SJSA1 (cell line): ENCODE measurements around the gene SPTB. TPM values are rescaled to one million over a fixed set of nuclear protein-coding genes. Genes with fewer than 3 reads are reported as not detected.

ENCODE experiments used
- DNase-seq, 2 experiments: peaks; one replicate each; pipeline ENCODE4 v3.0.0-alpha.2; 2015 to 2020; ENCODE audit warnings: low spot score in 2 of 2, low read depth in 1 of 2
- H3K27ac ChIP-seq: fragments of 250-450 bp; sonication (Bioruptor Pico); 2 replicates; pipeline ENCODE4 v1.5.1; 2020; ENCODE audit warnings: mild to moderate bottlenecking, moderate library complexity
- H3K27me3 ChIP-seq: fragments of 250-450 bp; sonication (Bioruptor Pico); replicated peaks from 2 replicates; pipeline ENCODE4 v1.5.1; 2020; ENCODE audit warnings: mild to moderate bottlenecking, moderate library complexity
- H3K36me3 ChIP-seq: fragments of 250-450 bp; sonication (Bioruptor Pico); 2 replicates; pipeline ENCODE4 v1.5.1; 2020; ENCODE audit warnings: mild to moderate bottlenecking
- H3K4me1 ChIP-seq: fragments of 250-450 bp; sonication (Bioruptor Pico); replicated peaks from 2 replicates; pipeline ENCODE4 v1.6.1; 2021; ENCODE audit warnings: mild to moderate bottlenecking
- H3K4me3 ChIP-seq: fragments of 250-450 bp; sonication (Bioruptor Pico); 2 replicates; pipeline ENCODE4 v1.5.1; 2020; ENCODE audit warnings: mild to moderate bottlenecking
- H3K9me3 ChIP-seq: fragments of 250-450 bp; sonication (Bioruptor Pico); replicated peaks from 2 replicates; pipeline ENCODE4 v1.5.1; 2020; ENCODE audit warnings: mild to moderate bottlenecking
- total RNA-seq: library from RNA; depleted of rRNA; stranded (reverse); fragments of >200 nt; shearing (Covaris generic); gene quantifications from 2 replicates; pipeline ENCODE4 v1.2.3, GENCODE V29; 2014

The SPTB gene
- total RNA-seq, 1 experiment from 2014 or later = 1.1 TPM

DNA sequence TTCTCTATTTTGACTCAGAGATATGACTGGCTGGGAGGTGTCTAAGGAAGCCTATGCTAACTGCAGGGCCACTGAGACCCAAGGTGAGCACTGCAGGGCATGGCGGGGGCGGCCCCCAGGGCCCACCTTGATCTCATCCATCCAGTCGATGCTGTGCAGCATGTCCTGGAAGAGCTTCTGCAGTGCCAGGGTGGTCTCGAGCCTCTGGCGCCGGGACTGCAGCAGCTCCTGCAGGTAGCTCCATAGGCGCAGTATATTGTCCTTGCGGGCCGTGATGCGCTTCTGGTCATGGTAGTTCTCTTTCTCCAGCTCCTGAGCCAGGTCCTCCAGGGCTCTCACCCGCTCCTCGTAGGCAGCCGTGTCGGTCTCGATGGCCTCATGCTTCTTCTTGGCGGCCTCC lies 84.5 kb downstream of the SPTB start:
- no peaks in the 10 kb centered on the region for H3K9me3 ChIP-seq
- DNase-seq = no peak
- H3K36me3 ChIP-seq = no peaks in the 10 kb centered on the region
- H3K4me3 ChIP-seq = no peak overlapping the region
- H3K4me1 ChIP-seq = peaks cover 30% of the 10 kb centered on the region
- H3K27me3 ChIP-seq = no peaks in the 10 kb centered on the region
- H3K27ac ChIP-seq = no peak overlapping the region

DNA sequence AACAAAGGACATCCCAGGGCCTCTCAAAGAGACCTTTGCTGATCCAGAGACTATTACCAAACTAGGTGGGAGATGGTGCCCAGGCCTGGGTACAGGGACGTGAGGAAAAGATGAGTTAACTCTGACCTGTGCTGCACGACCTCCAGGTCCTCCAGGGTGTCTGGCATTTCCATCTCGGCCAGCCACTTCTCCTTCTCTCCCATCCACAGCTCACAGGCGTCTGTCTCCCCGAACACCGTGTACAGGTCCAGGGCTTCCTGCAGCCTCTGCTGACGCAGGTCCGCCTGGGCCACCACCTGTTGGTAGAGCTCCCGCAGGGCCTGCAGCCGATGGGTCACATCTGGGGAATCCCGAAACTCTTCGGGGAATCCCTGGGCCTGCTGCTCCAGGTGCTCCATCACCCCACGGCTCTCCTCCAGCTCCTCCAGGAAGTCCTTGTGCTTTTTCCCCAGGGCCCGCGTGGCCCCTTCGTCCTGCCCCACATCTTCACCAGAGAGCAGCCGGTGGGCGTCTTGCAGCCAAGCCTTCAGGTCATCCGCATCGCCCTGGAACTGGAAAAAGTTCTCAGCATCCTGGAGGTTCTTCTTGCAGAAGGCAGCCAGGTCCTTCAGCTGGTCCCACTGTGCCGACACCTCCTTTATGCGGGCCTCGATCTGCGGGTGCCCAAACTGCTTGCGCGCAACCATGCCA lies 86.7 kb downstream of the SPTB start:
- no peaks in the 10 kb centered on the region for H3K9me3 ChIP-seq
- H3K27me3 ChIP-seq = no peaks in the 10 kb centered on the region
- peaks cover 38% of the 10 kb centered on the region for H3K4me1 ChIP-seq
- no peak overlapping the region for H3K27ac ChIP-seq
- DNase-seq = no peak
- H3K4me3 ChIP-seq = no peak overlapping the region
- H3K36me3 ChIP-seq = no peaks in the 10 kb centered on the region

DNA sequence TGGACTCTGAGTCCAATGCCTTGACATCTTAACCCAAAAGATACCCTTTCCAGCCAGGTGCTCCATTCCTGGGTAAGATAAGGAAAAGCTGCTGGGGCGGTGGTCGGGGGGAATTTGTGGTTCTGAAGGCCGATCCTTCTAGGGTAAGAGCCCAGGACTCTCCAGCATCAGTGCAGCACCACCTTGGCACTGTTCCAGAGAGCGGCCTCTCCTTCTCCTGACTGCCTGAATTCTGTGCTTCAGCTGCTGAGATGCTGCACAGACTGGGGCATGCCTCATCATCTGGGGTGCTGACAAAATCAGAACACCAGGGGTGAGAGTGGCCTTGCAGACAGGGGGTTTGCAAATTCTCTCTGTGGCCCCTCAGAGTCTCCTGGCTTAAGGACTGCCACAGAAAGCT lies 87.5 kb downstream of the SPTB start:
- Histone ChIP-seq H3K9me3 (no peaks in the 10 kb centered on the region), H3K4me3 (no peak overlapping the region), H3K27me3 (no peaks in the 10 kb centered on the region), H3K27ac (0 out of 2 replicates have a peak overlapping the region, but pooled peaks have one; percentile 16), H3K36me3 (no peaks in the 10 kb centered on the region), H3K4me1 (peaks cover 38% of the 10 kb centered on the region)
- no peak for DNase-seq

DNA sequence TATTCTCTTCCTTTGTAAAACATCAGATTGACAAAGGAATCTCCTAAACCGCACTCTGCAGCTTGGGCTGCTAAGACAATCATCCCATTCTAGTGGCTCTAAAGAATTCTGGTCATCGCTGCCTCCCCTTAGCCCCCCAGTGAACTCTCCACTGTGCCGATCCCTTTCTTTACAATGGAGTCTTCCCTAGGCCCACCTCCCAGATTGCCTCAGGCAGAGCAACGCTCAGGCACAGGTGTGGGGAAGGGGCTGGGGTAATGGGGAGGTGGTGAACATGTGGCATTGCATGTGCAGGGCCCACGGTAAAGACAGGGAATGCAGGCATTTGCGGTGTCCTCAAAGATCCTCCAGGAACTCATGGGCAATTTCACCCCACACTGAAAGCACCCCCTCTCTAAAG lies 89.2 kb downstream of the SPTB start:
- Histone ChIP-seq H3K27ac (peak overlapping the region; percentile 49; the same call in 1 of the 2 replicates), H3K9me3 (no peaks in the 10 kb centered on the region), H3K36me3 (no peaks in the 10 kb centered on the region), H3K4me3 (no peak overlapping the region), H3K27me3 (no peaks in the 10 kb centered on the region), H3K4me1 (peaks cover 38% of the 10 kb centered on the region)
- DNase-seq = no peak

DNA sequence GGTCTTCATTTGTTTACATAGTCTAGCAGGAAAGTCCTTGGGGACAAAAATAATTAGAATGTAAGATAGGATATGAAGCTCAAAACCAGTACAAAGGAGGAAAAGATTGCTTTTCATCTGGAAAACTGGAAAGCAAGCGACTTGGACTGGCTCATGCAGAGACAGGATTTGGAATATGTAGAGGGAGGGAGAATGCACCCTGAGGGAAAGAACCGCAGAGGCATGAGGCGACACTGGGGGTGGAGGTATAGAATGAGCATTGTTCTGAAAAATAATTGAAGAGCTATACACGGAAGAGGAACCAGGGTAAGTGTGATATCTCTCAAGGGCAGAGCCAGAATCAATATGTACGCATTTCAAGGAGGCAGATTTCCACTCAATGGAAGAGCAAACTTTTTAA lies 90.0 kb downstream of the SPTB start:
- no peak overlapping the region for H3K27ac ChIP-seq

DNA sequence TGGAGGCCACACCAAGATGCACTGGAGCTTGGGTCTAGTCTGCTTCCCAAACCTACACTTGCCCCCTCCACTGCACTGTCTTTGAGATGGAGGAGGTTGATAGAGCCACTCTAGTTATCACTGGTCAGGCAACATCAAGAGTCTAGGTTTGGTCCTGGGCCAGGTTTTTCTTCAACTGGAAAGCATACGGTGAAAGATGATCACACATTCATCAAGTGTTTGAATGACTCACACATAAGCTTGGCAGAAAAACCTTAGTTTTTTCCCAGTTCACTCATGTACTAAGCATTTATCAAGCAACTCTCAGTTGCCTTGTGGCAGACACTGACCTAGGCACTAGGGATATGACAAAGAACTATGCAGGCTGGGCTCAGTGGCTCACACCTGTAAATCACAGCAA lies 91.0 kb downstream of the SPTB start:
- Histone ChIP-seq H3K4me1 (peaks cover 38% of the 10 kb centered on the region), H3K9me3 (no peaks in the 10 kb centered on the region), H3K4me3 (no peak overlapping the region), H3K27me3 (no peaks in the 10 kb centered on the region), H3K27ac (no peak overlapping the region), H3K36me3 (no peaks in the 10 kb centered on the region)
- peak in 1 of 2 experiments; percentile 34 for DNase-seq

More for the DNA sequence above, 90.0 kb downstream of the SPTB start:
- no peak overlapping the region for H3K4me3 ChIP-seq
- no peaks in the 10 kb centered on the region for H3K9me3 ChIP-seq
- peaks cover 38% of the 10 kb centered on the region for H3K4me1 ChIP-seq
- no peak for DNase-seq
- H3K27me3 ChIP-seq = no peaks in the 10 kb centered on the region
- no peaks in the 10 kb centered on the region for H3K36me3 ChIP-seq

DNA sequence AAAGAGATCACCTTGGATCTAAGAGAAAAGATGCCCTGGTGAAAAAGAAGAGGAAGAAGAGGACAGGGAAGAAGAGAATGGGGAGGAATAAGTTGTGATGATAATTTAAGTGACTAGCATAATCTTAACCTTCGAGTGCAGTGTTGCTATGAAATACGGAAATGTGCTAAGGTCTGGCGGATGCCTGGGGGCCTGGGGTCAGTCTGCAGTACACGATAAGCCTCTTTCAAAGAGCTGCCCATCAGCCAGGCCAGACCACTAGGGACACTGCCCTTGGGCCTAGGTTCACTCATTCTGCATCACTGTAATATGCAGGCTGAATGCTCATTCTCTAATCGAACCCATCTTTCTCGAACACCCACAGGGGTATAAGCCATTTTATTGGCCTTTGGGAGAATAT lies 92.1 kb downstream of the SPTB start:
- Histone ChIP-seq H3K27ac (no peak overlapping the region), H3K4me3 (no peak overlapping the region), H3K36me3 (no peaks in the 10 kb centered on the region), H3K9me3 (no peaks in the 10 kb centered on the region), H3K4me1 (peaks cover 38% of the 10 kb centered on the region), H3K27me3 (no peaks in the 10 kb centered on the region)
- DNase-seq = no peak

DNA sequence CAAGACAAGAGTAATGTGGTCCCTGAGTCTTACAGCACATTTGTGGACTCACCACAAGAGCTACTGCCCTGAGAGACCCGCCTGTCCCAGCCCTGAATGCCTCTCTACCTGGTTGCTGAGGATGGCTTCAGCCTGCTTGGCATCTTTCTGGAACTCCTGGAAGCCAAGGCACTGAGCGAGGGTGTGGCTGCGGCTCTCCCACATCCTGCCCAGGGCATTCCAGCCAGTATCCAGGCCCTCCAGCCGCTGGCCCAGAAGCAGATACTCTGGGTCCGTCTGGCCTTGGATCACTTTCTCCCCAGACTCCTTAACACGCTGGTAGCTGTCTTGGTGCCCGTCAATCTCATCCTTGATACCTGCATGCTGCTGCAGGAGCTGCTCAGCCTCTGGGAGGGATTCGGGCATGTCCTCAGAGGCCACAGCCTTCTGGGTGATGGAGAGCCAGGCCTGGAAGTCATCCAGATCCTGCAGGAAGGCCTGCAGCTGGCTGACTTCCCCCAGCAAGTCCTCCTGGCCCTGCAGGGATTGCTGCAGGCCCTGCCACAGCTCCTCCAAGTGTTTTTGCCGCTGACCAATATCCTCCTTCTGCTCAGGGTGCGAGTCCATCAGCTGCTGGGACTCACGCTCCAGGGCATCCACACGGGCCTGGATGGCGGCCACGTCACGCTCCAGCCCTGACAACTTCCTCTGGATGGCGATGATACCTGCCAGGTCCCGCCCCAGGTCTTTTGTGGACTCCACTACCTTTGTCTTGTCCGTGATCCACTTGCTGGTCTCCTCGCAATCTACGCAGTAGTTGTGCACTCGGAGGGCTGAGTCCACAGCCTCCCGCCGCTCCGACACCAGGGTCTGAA lies 93.2 kb downstream of the SPTB start:
- no peak overlapping the region for H3K27ac ChIP-seq
- DNase-seq = no peak

DNA sequence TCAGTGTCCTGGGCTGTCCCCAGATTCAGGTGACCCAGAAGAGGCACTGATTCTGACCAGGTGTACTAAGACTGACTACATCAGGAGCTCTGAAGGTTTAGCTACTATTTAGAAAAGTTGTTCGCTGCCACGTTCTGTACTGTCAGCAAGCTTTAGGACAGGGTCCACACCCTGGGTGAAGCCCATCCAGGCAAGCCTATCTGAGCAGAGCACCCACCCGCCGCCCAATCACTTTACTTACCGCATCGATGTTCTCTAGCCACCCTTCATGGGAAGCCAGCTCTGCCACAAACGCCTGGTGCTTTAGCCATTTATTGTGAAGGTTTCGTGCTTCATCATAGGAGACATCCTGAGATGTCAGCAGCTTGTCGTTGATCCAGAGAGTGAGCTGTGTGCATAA lies 95.7 kb downstream of the SPTB start:
- no peaks in the 10 kb centered on the region for H3K27me3 ChIP-seq
- no peak overlapping the region for H3K27ac ChIP-seq
- H3K9me3 ChIP-seq = no peaks in the 10 kb centered on the region
- DNase-seq = no peak
- no peaks in the 10 kb centered on the region for H3K36me3 ChIP-seq
- H3K4me1 ChIP-seq = peaks cover 8% of the 10 kb centered on the region
- H3K4me3 ChIP-seq = no peak overlapping the region

More for the DNA sequence above, 93.2 kb downstream of the SPTB start:
- H3K27me3 ChIP-seq = no peaks in the 10 kb centered on the region
- H3K4me3 ChIP-seq = no peak overlapping the region
- peaks cover 27% of the 10 kb centered on the region for H3K4me1 ChIP-seq
- H3K36me3 ChIP-seq = no peaks in the 10 kb centered on the region
- no peaks in the 10 kb centered on the region for H3K9me3 ChIP-seq

DNA sequence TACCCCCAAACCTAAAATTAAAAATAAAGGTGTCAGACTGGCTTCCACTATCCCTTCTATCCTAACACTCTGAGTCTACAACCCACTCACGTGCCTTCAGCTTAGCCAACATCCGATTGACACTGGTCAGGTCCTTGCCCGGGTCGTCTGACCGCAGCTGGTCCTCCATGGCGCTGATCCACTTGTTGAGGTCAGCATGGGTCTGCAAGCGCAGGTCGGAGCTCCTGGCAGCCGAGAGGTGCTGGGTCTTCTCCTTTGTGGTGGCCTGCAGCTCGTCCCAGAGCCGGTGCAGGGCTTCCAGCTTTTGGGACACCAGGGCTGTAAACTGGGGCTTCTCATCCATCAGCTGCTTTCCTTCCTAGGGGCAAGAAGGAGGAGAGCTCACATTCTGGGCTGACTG lies 97.5 kb downstream of the SPTB start:
- no peak for DNase-seq
- H3K4me1 ChIP-seq = no peaks in the 10 kb centered on the region
- no peaks in the 10 kb centered on the region for H3K27me3 ChIP-seq

DNA sequence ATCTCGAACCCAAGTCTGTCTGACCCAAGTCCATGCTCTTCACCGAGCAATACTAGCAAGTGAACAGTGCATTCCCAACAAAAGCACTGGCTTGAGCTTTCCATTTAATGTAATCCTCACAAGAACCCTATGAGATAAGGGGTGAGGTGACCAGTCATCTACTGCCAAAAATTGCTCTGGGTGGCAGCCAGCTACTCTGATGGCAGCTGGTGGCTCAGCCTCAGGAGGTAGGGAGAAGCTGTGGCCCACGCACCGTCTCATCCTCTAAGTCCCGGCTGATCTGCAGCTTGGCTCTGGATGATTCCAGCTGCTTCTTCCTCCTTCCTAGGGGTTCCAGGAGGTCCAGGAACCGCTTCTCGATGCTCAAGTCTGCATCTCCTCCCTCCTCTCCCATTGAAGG lies 100.2 kb downstream of the SPTB start:
- DNase-seq = no peak
- H3K4me1 ChIP-seq = no peaks in the 10 kb centered on the region
- H3K4me3 ChIP-seq = no peak overlapping the region
- H3K36me3 ChIP-seq = no peaks in the 10 kb centered on the region
- H3K27ac ChIP-seq = no peak overlapping the region
- H3K27me3 ChIP-seq = no peaks in the 10 kb centered on the region
- no peaks in the 10 kb centered on the region for H3K9me3 ChIP-seq

More for the DNA sequence above, 97.5 kb downstream of the SPTB start:
- Histone ChIP-seq H3K36me3 (no peaks in the 10 kb centered on the region), H3K27ac (no peak overlapping the region), H3K9me3 (no peaks in the 10 kb centered on the region), H3K4me3 (no peak overlapping the region)

DNA sequence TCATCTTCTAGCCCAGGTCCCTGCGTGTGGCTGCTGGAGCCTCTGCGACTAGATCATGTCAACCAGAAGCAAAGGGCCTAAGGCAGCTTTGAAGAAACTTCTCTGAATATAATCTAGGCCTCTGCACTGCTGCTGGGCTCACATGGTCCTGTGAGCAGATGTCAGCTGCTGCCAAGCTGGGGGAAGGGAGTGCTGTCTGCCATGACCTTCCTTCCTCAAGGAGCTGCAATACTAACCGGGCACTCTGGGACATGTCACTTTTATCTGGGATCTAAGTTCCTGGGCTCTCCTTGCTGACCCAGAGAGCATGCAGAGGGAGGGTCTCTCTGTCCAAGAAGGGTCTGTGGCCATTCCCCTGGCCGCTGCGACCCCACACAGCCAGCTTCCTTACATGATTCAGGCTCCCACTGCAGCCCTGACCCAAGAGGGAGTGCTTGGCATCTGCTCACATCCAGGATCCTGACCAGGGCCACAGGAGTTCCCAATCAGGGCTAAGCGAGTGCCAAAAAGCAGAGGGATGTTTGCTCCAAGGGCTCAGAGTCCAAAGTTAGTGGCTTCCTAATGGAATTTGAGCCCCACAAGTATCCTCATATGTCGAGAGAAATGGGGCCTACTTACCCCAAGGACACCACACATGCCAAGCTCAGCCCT lies 101.5 kb downstream of the SPTB start:
- H3K36me3 ChIP-seq = no peaks in the 10 kb centered on the region
- no peaks in the 10 kb centered on the region for H3K27me3 ChIP-seq
- H3K4me3 ChIP-seq = no peak overlapping the region
- no peaks in the 10 kb centered on the region for H3K4me1 ChIP-seq
- H3K27ac ChIP-seq = no peak overlapping the region
- DNase-seq = no peak
- no peaks in the 10 kb centered on the region for H3K9me3 ChIP-seq

DNA sequence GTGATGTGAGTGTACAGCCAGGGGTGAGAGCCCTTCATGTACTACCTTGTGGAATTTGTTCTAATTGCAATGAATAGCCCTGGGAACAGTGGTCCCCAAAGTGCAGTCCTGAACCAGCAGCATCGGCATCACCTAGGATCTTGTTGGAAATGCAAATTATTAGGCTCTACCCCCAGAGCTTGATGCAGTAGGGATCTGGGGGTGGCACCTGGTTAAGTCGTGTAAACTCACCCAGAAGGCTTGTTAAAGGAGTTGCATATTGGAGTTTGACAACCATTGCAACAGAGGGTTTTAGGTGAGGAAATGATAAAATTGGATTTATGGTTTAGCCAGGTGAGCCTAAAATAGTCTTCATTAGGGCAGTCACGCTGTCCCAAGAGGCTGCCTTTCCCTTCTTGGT lies 102.2 kb downstream of the SPTB start:
- H3K4me3 ChIP-seq = no peak overlapping the region
- H3K27me3 ChIP-seq = no peaks in the 10 kb centered on the region
- no peaks in the 10 kb centered on the region for H3K9me3 ChIP-seq
- no peaks in the 10 kb centered on the region for H3K4me1 ChIP-seq
- no peaks in the 10 kb centered on the region for H3K36me3 ChIP-seq
- no peak overlapping the region for H3K27ac ChIP-seq
- no peak for DNase-seq
